Ascending aorta (tissue), 2 donors: ENCODE results near the gene C1orf50. TPM values are rescaled to one million over a fixed set of nuclear protein-coding genes. Genes with fewer than 3 reads are reported as not detected.

Experiments
- DNase-seq, 2 donors: peaks; one replicate each; pipeline ENCODE4 v3.0.0-alpha.2; 2019; ENCODE audit warnings: low spot score in 2 of 2
- H3K27ac ChIP-seq, 2 donors: fragments of 200-600 bp; sonication (generic); one replicate each; pipeline ENCODE4 v1.5.1; 2016 to 2017; ENCODE audit warnings: mild to moderate bottlenecking in 1 of 2
- H3K27me3 ChIP-seq: fragments of 200-600 bp; sonication (generic); one replicate; pipeline ENCODE4 v1.5.1; 2017
- H3K36me3 ChIP-seq, 2 donors: fragments of 200-600 bp; sonication (generic); one replicate each; pipeline ENCODE4 v1.5.1; 2016
- H3K4me1 ChIP-seq, 2 donors: fragments of 200-600 bp; sonication (generic); one replicate each; pipeline ENCODE4 v1.5.1; 2016 to 2017; ENCODE audit warnings: mild to moderate bottlenecking in 1 of 2
- H3K4me3 ChIP-seq, 2 donors: fragments of 200-600 bp; sonication (generic); one replicate each; pipeline ENCODE4 v1.5.1; 2016 to 2017; ENCODE audit warnings: mild to moderate bottlenecking in 1 of 2
- H3K9me3 ChIP-seq, 2 donors: fragments of 200-600 bp; sonication (generic); one replicate each; pipeline ENCODE4 v1.5.1; 2016
- intact Hi-C: fragments of 100-400 bp; cut with DNase I; formaldehyde crosslinking; loops from one replicate; pipeline ENCODE4 v1.15.1; 2023
- total RNA-seq: library from RNA; depleted of rRNA; stranded (reverse); fragments of >200 nt; gene quantifications from one replicate; pipeline ENCODE4 v1.1.0, GENCODE V29; 2016
- TF ChIP-seq, protein P1 (sequence below), 3 experiments: fragments of 200-600 bp in 2 of 3; fragments of 450-650 bp in 1 of 3; sonication (generic) in 2 of 3; IDR thresholded peaks; one replicate each; pipeline ENCODE4 v1.5.1; 2016 to 2019; ENCODE audit warnings: antibody characterized with exemption in 3 of 3, mild to moderate bottlenecking in 1 of 3, moderate library complexity in 1 of 3

C1orf50 gene
- total RNA-seq, 1 donor from 2014 or later = 0.64 TPM

DNA sequence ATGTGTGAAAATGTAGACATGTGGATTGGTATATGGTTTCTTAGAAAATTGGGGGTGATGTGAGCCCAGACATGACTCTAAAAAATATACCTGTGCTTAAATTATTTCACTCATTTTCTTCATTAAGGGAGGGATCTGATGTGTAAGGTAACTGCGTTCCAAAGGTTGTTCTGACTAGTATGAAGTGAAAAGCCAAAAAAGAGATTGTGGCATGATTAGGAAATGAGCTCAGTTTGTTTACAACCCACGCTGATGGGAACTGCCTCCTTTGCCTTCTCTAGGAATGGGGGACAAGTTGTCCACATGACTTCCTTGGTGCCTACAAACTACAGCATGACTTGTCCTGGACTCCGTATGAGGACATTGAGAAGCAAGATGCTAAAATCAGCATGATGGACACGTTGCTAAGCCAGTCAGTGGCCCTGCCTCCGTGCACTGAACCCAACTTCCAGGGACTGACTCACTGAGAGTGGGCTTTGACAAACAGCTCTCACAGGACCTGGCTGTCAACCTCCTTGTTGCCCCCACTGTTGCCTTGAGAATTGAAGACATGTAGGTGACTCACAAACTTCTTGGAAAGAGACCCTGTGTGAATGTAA is 8.0 kb downstream of the C1orf50 start:
- Histone ChIP-seq H3K4me3 (no peak overlapping the region), H3K4me1 (no peaks in the 10 kb centered on the region), H3K27me3 (no peaks in the 10 kb centered on the region), H3K27ac (no peak overlapping the region), H3K9me3 (no peaks in the 10 kb centered on the region), H3K36me3 (peaks cover 37 to 53% of the 10 kb centered on the region in 2 donors)
- intact Hi-C loops = no loop called here
- DNase-seq = no peak
- TF ChIP-seq, protein P1, sequence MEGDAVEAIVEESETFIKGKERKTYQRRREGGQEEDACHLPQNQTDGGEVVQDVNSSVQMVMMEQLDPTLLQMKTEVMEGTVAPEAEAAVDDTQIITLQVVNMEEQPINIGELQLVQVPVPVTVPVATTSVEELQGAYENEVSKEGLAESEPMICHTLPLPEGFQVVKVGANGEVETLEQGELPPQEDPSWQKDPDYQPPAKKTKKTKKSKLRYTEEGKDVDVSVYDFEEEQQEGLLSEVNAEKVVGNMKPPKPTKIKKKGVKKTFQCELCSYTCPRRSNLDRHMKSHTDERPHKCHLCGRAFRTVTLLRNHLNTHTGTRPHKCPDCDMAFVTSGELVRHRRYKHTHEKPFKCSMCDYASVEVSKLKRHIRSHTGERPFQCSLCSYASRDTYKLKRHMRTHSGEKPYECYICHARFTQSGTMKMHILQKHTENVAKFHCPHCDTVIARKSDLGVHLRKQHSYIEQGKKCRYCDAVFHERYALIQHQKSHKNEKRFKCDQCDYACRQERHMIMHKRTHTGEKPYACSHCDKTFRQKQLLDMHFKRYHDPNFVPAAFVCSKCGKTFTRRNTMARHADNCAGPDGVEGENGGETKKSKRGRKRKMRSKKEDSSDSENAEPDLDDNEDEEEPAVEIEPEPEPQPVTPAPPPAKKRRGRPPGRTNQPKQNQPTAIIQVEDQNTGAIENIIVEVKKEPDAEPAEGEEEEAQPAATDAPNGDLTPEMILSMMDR (IDR thresholded peaks at IDR 0.05) = no peak

GRCh38 chr1:42776502-42776901 is 9.5 kb downstream of the C1orf50 start:
- intact Hi-C loops = no loop called here

GRCh38 chr1:42777852-42778251 is 10.8 kb downstream of the C1orf50 start:
- no peak overlapping the region for H3K4me3 ChIP-seq
- TF ChIP-seq, protein P1 (IDR thresholded peaks at IDR 0.05) = peak; percentile 23 to 42 (median 35)
- H3K27ac ChIP-seq = no peak overlapping the region
- peaks cover 37 to 62% of the 10 kb centered on the region in 2 donors for H3K36me3 ChIP-seq
- H3K27me3 ChIP-seq = no peaks in the 10 kb centered on the region
- intact Hi-C loops = no loop called here
- no peaks in the 10 kb centered on the region for H3K9me3 ChIP-seq
- H3K4me1 ChIP-seq = no peaks in the 10 kb centered on the region
- no peak for DNase-seq

More at GRCh38 chr1:42776502-42776901, 9.5 kb downstream of the C1orf50 start:
- TF ChIP-seq, protein P1 (IDR thresholded peaks at IDR 0.05) = no peak
- Histone ChIP-seq H3K4me1 (no peaks in the 10 kb centered on the region), H3K36me3 (peaks cover 37 to 62% of the 10 kb centered on the region in 2 donors), H3K27ac (no peak overlapping the region), H3K27me3 (no peaks in the 10 kb centered on the region), H3K4me3 (no peak overlapping the region), H3K9me3 (no peaks in the 10 kb centered on the region)
- DNase-seq = no peak

- DNase-seq = no peak
- Histone ChIP-seq H3K36me3 (peaks cover 28 to 49% of the 10 kb centered on the region in 2 donors), H3K4me3 (no peak overlapping the region), H3K4me1 (peaks cover 0 to under 1% of the 10 kb centered on the region in 2 donors), H3K27ac (no peak overlapping the region), H3K9me3 (no peaks in the 10 kb centered on the region), H3K27me3 (no peaks in the 10 kb centered on the region)
- intact Hi-C loops = no loop called here
- TF ChIP-seq, protein P1 (IDR thresholded peaks at IDR 0.05) = no peak
Measured at GRCh38 chr1:42779725-42780124, 12.7 kb downstream of the C1orf50 start.

DNA sequence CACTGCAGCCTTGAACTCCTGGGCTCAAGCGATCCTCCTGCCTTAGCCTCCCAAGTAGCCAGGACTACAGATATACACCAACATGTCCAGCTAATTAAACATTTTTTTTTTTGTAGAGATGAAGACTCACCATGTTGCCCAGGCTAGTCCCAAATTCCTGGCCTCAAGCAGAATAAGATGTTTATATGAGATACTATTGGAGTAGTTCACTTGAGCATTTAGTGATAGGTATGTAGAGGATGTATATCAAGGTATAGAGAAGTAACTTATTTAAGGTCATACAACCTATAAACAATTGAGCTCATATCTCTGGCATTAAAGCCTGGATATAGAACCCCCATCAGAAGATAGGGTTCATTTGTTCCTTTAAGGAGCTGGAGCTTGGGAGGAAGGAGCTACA is 13.1 kb downstream of the C1orf50 start:
- H3K9me3 ChIP-seq = no peaks in the 10 kb centered on the region
- intact Hi-C loops = no loop called here
- no peak overlapping the region for H3K27ac ChIP-seq
- H3K27me3 ChIP-seq = no peaks in the 10 kb centered on the region
- DNase-seq = no peak
- peaks cover 24 to 45% of the 10 kb centered on the region in 2 donors for H3K36me3 ChIP-seq
- no peak overlapping the region for H3K4me3 ChIP-seq
- TF ChIP-seq, protein P1 (IDR thresholded peaks at IDR 0.05) = no peak
- peaks cover 0 to 3% of the 10 kb centered on the region in 2 donors for H3K4me1 ChIP-seq
